ENCODE measurements around the gene ZIC5.

GRCh38 chr13:99994638-99995020, 23.1 kb upstream of the ZIC5 start:
- TF ChIP-seq CHD2 (IDR thresholded peaks at IDR 0.05; ENCODE audit: low read depth, low read length) (no peak), CEBPB (IDR thresholded peaks at IDR 0.05; ENCODE audit: borderline replicate concordance, low read depth, low read length) (no peak), FOXK2 (IDR thresholded peaks at IDR 0.05) (no peak), KLF9 (CRISPR knock-in tag; IDR thresholded peaks at IDR 0.05; ENCODE audit: low read depth) (no peak), SIX1 (CRISPR knock-in tag; IDR thresholded peaks at IDR 0.05; ENCODE audit: borderline replicate concordance) (no peak), ZBTB4 (CRISPR knock-in tag; IDR thresholded peaks at IDR 0.05; ENCODE audit: borderline replicate concordance) (no peak), CTCF (CRISPR knock-in tag; IDR thresholded peaks at IDR 0.05) (no peak), POLR2AphosphoS5 (IDR thresholded peaks at IDR 0.05; ENCODE audit: low read depth, low read length) (no peak), ZNF44 (CRISPR knock-in tag; IDR thresholded peaks at IDR 0.05) (no peak), ATF6 (CRISPR knock-in tag; conservative IDR thresholded peaks at IDR 0.05) (no peak)
